Endothelial cell (in vitro differentiated cells): ENCODE results near the gene TRPV2. TPM values are rescaled to one million over a fixed set of nuclear protein-coding genes. Genes with fewer than 3 reads are reported as not detected.

Experiments
- DNase-seq: peaks from one replicate; pipeline ENCODE4 v3.0.0; 2021; ENCODE audit warnings: low spot score
- H3K27ac Mint-ChIP-seq: one replicate; pipeline ENCODE4 v1.8.0; 2021; ENCODE audit warnings: mixed read lengths, inconsistent platforms; ENCODE audit not compliant: unreplicated experiment
- H3K27me3 Mint-ChIP-seq: one replicate; pipeline ENCODE4 v1.8.0; 2021; ENCODE audit warnings: mild to moderate bottlenecking, moderate library complexity, mixed read lengths, inconsistent platforms; ENCODE audit not compliant: unreplicated experiment
- H3K36me3 Mint-ChIP-seq: one replicate; pipeline ENCODE4 v1.8.0; 2021; ENCODE audit warnings: mild to moderate bottlenecking, low read depth, mixed read lengths, inconsistent platforms; ENCODE audit not compliant: unreplicated experiment
- H3K4me1 Mint-ChIP-seq: one replicate; pipeline ENCODE4 v1.8.0; 2021; ENCODE audit warnings: mild to moderate bottlenecking, mixed read lengths, inconsistent platforms; ENCODE audit not compliant: unreplicated experiment
- H3K4me3 Mint-ChIP-seq: one replicate; pipeline ENCODE4 v1.8.0; 2021; ENCODE audit warnings: mild to moderate bottlenecking, mixed read lengths, inconsistent platforms; ENCODE audit not compliant: unreplicated experiment
- H3K9me3 Mint-ChIP-seq: one replicate; pipeline ENCODE4 v1.8.0; 2021; ENCODE audit warnings: mixed read lengths, inconsistent platforms; ENCODE audit not compliant: unreplicated experiment
- total RNA-seq: library from RNA; stranded (reverse); fragmentation: NEBNext Ultra II Directional; extraction: Animal tissue kit (Norgen Biotek cat#: 25700); gene quantifications from one replicate; pipeline ENCODE4 v1.2.1, GENCODE V29; 2021; ENCODE audit not compliant: unreplicated experiment
- TF ChIP-seq, protein P1 (sequence below): fragments of 200-600 bp; sonication (generic); IDR thresholded peaks from one replicate; pipeline ENCODE4 v1.5.0; 2021; ENCODE audit warnings: antibody characterized with exemption; ENCODE audit not compliant: unreplicated experiment

TRPV2 gene
- total RNA-seq, 1 donor from 2014 or later: 4.8 TPM

- TF ChIP-seq, protein P1, sequence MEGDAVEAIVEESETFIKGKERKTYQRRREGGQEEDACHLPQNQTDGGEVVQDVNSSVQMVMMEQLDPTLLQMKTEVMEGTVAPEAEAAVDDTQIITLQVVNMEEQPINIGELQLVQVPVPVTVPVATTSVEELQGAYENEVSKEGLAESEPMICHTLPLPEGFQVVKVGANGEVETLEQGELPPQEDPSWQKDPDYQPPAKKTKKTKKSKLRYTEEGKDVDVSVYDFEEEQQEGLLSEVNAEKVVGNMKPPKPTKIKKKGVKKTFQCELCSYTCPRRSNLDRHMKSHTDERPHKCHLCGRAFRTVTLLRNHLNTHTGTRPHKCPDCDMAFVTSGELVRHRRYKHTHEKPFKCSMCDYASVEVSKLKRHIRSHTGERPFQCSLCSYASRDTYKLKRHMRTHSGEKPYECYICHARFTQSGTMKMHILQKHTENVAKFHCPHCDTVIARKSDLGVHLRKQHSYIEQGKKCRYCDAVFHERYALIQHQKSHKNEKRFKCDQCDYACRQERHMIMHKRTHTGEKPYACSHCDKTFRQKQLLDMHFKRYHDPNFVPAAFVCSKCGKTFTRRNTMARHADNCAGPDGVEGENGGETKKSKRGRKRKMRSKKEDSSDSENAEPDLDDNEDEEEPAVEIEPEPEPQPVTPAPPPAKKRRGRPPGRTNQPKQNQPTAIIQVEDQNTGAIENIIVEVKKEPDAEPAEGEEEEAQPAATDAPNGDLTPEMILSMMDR: no peak
- H3K27ac Mint-ChIP-seq: no peak overlapping the region
- H3K4me1 Mint-ChIP-seq: peaks cover 16% of the 10 kb centered on the region
- H3K9me3 Mint-ChIP-seq: no peaks in the 10 kb centered on the region
- no peak for DNase-seq
- H3K27me3 Mint-ChIP-seq: peaks cover 4% of the 10 kb centered on the region
- H3K36me3 Mint-ChIP-seq: peaks cover 5% of the 10 kb centered on the region
- no peak overlapping the region for H3K4me3 Mint-ChIP-seq
These were observed 7.0 kb downstream of the TRPV2 start for GRCh38 chr17:16422416-16422815.

DNA sequence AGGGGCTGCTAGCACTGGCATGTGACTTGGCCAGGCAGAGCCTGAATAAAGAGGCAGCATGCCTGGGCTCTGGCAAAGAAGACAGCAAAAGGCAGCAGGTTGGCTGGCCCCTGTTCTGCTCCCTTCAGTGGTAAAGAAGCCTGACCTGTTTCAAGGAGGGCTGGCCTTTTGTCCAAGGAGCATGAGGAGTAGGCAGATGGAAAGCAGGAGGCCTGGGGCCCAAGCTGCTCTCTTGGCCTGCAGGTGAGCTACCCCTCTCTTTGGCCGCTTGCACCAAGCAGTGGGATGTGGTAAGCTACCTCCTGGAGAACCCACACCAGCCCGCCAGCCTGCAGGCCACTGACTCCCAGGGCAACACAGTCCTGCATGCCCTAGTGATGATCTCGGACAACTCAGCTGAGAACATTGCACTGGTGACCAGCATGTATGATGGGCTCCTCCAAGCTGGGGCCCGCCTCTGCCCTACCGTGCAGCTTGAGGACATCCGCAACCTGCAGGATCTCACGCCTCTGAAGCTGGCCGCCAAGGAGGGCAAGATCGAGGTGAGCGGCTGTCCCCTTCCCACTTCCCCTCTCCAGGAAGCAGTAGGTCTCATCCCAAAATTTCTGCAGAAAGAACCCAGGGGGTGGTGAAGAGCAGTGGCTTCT is 8.0 kb downstream of the TRPV2 start:
- H3K4me1 Mint-ChIP-seq: peaks cover 11% of the 10 kb centered on the region
- TF ChIP-seq, protein P1: no peak

GRCh38 chr17:16425202-16425601 is 9.8 kb downstream of the TRPV2 start:
- peaks cover 5% of the 10 kb centered on the region for H3K36me3 Mint-ChIP-seq
- no peak for DNase-seq
- H3K4me3 Mint-ChIP-seq: no peak overlapping the region
- H3K27ac Mint-ChIP-seq: no peak overlapping the region
- H3K9me3 Mint-ChIP-seq: no peaks in the 10 kb centered on the region
- peaks cover 4% of the 10 kb centered on the region for H3K27me3 Mint-ChIP-seq
- TF ChIP-seq, protein P1: no peak
- H3K4me1 Mint-ChIP-seq: peaks cover 5% of the 10 kb centered on the region

More for the DNA sequence above, 8.0 kb downstream of the TRPV2 start:
- Mint-ChIP-seq H3K36me3 (peaks cover 5% of the 10 kb centered on the region), H3K27me3 (peaks cover 3% of the 10 kb centered on the region), H3K27ac (no peak overlapping the region), H3K9me3 (no peaks in the 10 kb centered on the region), H3K4me3 (no peak overlapping the region)
- DNase-seq: no peak

DNA sequence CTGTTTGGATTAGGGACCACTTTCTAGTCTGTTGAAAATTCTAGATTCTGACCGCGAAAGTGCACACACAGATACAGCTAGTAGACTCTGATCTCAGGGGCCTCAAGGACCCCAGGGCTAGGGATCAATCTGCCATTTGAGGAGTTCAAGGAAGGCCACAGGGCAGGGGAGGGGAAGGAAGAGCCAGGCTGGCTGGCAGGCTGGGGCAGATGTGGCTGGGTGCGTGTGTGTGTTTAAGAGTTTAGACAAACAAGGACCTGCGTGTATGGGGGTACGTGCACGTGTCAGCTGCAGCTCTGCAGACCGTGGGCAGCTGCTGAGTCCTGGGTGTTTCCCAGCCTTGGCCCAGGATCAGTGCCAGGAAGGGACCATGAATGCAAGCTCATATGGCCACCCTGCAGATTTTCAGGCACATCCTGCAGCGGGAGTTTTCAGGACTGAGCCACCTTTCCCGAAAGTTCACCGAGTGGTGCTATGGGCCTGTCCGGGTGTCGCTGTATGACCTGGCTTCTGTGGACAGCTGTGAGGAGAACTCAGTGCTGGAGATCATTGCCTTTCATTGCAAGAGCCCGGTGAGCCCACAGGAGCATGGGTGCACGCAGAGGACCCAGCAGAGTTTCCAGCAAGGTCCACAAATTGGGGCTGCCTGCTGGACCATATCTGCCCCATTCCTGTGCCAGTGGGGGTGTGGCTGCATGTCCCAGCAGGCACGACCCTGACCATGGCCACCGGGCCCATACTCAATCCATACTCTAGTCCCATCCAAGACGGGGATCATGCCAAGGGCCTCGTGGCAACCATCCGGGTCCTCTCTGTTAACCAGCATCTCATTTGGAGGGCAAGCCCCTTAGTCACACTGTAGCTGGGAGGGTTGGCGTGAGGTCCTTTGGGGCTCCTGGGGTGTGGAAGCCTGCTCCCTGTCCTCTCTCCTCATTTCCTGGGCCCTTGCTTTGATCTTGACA is 10.6 kb downstream of the TRPV2 start:
- DNase-seq: no peak
- peaks cover 5% of the 10 kb centered on the region for H3K4me1 Mint-ChIP-seq

More for the DNA sequence above, 10.6 kb downstream of the TRPV2 start:
- no peaks in the 10 kb centered on the region for H3K9me3 Mint-ChIP-seq
- TF ChIP-seq, protein P1: no peak
- H3K36me3 Mint-ChIP-seq: peaks cover 5% of the 10 kb centered on the region
- H3K27ac Mint-ChIP-seq: no peak overlapping the region
- H3K4me3 Mint-ChIP-seq: no peak overlapping the region
- peaks cover 4% of the 10 kb centered on the region for H3K27me3 Mint-ChIP-seq
